ENCODE results near the gene CD300H.

DNA sequence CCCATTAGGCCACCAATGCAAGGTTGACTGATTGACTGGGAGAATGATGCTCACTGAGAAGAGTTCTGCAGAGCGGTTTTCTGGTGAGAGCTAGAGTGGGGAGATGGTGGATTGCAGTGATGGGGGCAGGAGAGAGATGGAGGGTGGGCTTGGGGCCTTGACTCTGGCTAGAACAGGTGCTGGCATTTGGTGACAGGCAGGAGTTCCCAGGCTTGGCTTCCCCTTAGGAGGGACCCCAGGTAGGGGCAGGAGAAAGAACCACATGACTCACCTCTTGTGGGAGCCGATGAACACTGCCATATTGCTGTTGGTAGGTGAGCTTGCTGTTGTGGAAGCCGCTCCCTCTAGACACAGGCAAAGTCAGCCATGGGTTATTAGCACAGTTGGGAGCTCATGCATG is 44.0 kb downstream of the CD300H start:
- TF ChIP-seq CTCF (IDR thresholded peaks at IDR 0.05) (no peak), POLR2AphosphoS5 (IDR thresholded peaks at IDR 0.05; ENCODE audit: low read depth, low read length) (no peak)
- TF ChIP-seq, protein P1, sequence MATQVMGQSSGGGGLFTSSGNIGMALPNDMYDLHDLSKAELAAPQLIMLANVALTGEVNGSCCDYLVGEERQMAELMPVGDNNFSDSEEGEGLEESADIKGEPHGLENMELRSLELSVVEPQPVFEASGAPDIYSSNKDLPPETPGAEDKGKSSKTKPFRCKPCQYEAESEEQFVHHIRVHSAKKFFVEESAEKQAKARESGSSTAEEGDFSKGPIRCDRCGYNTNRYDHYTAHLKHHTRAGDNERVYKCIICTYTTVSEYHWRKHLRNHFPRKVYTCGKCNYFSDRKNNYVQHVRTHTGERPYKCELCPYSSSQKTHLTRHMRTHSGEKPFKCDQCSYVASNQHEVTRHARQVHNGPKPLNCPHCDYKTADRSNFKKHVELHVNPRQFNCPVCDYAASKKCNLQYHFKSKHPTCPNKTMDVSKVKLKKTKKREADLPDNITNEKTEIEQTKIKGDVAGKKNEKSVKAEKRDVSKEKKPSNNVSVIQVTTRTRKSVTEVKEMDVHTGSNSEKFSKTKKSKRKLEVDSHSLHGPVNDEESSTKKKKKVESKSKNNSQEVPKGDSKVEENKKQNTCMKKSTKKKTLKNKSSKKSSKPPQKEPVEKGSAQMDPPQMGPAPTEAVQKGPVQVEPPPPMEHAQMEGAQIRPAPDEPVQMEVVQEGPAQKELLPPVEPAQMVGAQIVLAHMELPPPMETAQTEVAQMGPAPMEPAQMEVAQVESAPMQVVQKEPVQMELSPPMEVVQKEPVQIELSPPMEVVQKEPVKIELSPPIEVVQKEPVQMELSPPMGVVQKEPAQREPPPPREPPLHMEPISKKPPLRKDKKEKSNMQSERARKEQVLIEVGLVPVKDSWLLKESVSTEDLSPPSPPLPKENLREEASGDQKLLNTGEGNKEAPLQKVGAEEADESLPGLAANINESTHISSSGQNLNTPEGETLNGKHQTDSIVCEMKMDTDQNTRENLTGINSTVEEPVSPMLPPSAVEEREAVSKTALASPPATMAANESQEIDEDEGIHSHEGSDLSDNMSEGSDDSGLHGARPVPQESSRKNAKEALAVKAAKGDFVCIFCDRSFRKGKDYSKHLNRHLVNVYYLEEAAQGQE (IDR thresholded peaks at IDR 0.05; ENCODE audit: insufficient read depth in 1 of 2, low read depth in 2 of 2, low read length in 1 of 2): no peak
